ENCODE measurements around the gene ADGB. TPM values are rescaled to one million over a fixed set of nuclear protein-coding genes. Genes with fewer than 3 reads are reported as not detected.

Gene ADGB
- total and polyA plus RNA-seq, 9 of the 15 experiments (the other 6 are each of a cell fraction or from before 2014, with no cell fraction given): not detected

DNA sequence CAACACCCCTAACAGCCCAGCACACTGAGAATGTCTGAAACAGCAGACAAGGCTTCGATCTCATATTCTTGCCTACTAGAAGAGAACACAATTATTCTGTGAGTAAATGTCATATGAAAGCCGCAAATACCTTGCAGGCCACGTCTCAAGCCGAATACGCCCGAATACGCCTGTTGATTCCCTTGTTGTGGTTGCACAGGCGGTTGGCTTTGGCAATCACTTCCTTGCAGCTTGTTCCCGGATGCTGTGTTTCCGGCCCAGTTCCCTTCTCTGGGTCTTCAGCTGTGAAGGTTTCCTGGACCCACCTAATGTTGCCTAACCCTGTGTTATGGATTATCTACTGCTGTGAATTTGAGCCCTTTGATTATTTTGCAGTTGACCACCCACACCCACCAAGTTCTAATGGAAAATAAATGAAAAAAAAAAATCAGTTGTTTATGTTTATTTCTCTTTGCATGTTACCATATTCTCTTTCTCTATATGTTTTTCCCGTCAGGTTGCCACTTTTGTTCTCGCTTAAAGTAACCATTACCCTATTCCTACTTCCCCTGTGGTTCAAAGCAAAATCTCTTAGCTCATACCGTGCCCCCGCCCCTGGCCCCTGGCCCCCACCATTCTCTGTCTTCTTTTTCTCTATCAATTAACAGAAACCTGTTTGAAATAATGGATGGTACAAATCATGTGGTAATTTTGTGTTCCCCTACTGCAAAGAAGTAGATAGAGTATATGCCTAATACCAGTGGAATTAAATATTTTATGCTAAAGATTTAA lies 172.4 kb downstream of the ADGB start (continued):
- TF ChIP-seq, protein P1, sequence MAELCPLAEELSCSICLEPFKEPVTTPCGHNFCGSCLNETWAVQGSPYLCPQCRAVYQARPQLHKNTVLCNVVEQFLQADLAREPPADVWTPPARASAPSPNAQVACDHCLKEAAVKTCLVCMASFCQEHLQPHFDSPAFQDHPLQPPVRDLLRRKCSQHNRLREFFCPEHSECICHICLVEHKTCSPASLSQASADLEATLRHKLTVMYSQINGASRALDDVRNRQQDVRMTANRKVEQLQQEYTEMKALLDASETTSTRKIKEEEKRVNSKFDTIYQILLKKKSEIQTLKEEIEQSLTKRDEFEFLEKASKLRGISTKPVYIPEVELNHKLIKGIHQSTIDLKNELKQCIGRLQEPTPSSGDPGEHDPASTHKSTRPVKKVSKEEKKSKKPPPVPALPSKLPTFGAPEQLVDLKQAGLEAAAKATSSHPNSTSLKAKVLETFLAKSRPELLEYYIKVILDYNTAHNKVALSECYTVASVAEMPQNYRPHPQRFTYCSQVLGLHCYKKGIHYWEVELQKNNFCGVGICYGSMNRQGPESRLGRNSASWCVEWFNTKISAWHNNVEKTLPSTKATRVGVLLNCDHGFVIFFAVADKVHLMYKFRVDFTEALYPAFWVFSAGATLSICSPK (IDR thresholded peaks at IDR 0.05; ENCODE audit: borderline replicate concordance): no peak
- no peak for TF ChIP-seq PTBP1 (IDR thresholded peaks at IDR 0.05; ENCODE audit: low read depth, low read length)
- no peak for TF ChIP-seq PCBP2 (IDR thresholded peaks at IDR 0.05; ENCODE audit: low read depth, low read length, poor library complexity, severe bottlenecking)
- TF ChIP-seq ZBED1 (IDR thresholded peaks at IDR 0.05): no peak
- peak; percentile 40; the same call in 1 of the 2 replicates for TF ChIP-seq CEBPG (CRISPR knock-in tag; IDR thresholded peaks at IDR 0.05)
- peak; percentile 10 to 58; a peak in 2 of 4 replicates for TF ChIP-seq CEBPG (tag; conservative IDR thresholded peaks at IDR 0.05 in 1 of 2, IDR thresholded peaks at IDR 0.05 in 1 of 2)
- TF ChIP-seq, protein P2, sequence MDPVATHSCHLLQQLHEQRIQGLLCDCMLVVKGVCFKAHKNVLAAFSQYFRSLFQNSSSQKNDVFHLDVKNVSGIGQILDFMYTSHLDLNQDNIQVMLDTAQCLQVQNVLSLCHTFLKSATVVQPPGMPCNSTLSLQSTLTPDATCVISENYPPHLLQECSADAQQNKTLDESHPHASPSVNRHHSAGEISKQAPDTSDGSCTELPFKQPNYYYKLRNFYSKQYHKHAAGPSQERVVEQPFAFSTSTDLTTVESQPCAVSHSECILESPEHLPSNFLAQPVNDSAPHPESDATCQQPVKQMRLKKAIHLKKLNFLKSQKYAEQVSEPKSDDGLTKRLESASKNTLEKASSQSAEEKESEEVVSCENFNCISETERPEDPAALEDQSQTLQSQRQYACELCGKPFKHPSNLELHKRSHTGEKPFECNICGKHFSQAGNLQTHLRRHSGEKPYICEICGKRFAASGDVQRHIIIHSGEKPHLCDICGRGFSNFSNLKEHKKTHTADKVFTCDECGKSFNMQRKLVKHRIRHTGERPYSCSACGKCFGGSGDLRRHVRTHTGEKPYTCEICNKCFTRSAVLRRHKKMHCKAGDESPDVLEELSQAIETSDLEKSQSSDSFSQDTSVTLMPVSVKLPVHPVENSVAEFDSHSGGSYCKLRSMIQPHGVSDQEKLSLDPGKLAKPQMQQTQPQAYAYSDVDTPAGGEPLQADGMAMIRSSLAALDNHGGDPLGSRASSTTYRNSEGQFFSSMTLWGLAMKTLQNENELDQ (CRISPR knock-in tag; IDR thresholded peaks at IDR 0.05; ENCODE audit: borderline replicate concordance): no peak
- no peak for TF ChIP-seq ZNF121 (CRISPR knock-in tag; conservative IDR thresholded peaks at IDR 0.05)
- TF ChIP-seq MAFF (IDR thresholded peaks at IDR 0.05; ENCODE audit: low read length): no peak
- TF ChIP-seq ZNF79 (CRISPR knock-in tag; IDR thresholded peaks at IDR 0.05; ENCODE audit: low read depth): no peak
- TF ChIP-seq ZNF41 (CRISPR knock-in tag; conservative IDR thresholded peaks at IDR 0.05): no peak
- no peak for TF ChIP-seq NR4A1 (CRISPR knock-in tag; IDR thresholded peaks at IDR 0.05)
- TF ChIP-seq NR4A1 (tag; IDR thresholded peaks at IDR 0.05): no peak; the same call in 1 of the 2 replicates
- no peak for TF ChIP-seq ZSCAN29 (IDR thresholded peaks at IDR 0.05)
- no peak for TF ChIP-seq ZC3H4 (CRISPR knock-in tag; IDR thresholded peaks at IDR 0.05; ENCODE audit: borderline replicate concordance)
- TF ChIP-seq TBL1XR1 (IDR thresholded peaks at IDR 0.05; ENCODE audit: low read length in 2 of 2): no peak
- TF ChIP-seq POLR2H (tag; IDR thresholded peaks at IDR 0.05; ENCODE audit: low read depth): peak; percentile 57; the same call in 1 of the 2 replicates
- TF ChIP-seq, protein P3, sequence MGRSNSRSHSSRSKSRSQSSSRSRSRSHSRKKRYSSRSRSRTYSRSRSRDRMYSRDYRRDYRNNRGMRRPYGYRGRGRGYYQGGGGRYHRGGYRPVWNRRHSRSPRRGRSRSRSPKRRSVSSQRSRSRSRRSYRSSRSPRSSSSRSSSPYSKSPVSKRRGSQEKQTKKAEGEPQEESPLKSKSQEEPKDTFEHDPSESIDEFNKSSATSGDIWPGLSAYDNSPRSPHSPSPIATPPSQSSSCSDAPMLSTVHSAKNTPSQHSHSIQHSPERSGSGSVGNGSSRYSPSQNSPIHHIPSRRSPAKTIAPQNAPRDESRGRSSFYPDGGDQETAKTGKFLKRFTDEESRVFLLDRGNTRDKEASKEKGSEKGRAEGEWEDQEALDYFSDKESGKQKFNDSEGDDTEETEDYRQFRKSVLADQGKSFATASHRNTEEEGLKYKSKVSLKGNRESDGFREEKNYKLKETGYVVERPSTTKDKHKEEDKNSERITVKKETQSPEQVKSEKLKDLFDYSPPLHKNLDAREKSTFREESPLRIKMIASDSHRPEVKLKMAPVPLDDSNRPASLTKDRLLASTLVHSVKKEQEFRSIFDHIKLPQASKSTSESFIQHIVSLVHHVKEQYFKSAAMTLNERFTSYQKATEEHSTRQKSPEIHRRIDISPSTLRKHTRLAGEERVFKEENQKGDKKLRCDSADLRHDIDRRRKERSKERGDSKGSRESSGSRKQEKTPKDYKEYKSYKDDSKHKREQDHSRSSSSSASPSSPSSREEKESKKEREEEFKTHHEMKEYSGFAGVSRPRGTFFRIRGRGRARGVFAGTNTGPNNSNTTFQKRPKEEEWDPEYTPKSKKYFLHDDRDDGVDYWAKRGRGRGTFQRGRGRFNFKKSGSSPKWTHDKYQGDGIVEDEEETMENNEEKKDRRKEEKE (IDR thresholded peaks at IDR 0.05; ENCODE audit: borderline replicate concordance in 1 of 2, control insufficient read depth in 1 of 2, low read depth in 2 of 2, low read length in 1 of 2): no peak
- TF ChIP-seq SRF (CRISPR knock-in tag; IDR thresholded peaks at IDR 0.05): no peak
- TF ChIP-seq, protein P4, sequence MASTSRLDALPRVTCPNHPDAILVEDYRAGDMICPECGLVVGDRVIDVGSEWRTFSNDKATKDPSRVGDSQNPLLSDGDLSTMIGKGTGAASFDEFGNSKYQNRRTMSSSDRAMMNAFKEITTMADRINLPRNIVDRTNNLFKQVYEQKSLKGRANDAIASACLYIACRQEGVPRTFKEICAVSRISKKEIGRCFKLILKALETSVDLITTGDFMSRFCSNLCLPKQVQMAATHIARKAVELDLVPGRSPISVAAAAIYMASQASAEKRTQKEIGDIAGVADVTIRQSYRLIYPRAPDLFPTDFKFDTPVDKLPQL (IDR thresholded peaks at IDR 0.05; ENCODE audit: extremely low read depth, insufficient read length): no peak
